Muscle layer of colon (tissue), 2 donors: ENCODE results near the gene RGL1.
"Not testable (repeated sequence)": the region's sequence is repeated elsewhere in the genome, so short reads cannot be mapped to it uniquely, and the experiment has no call there.

Experiments
- H3K27ac ChIP-seq: one replicate; pipeline ENCODE4 v1.7.0; 2013; ENCODE audit warnings: low read depth, mild to moderate bottlenecking, low read length, moderate library complexity
- H3K27me3 ChIP-seq, 2 donors: one replicate each; pipeline ENCODE4 v1.7.0; 2013; ENCODE audit warnings: low read length in 2 of 2, mild to moderate bottlenecking in 2 of 2; ENCODE audit not compliant: insufficient read depth in 2 of 2, control insufficient read depth in 1 of 2
- H3K36me3 ChIP-seq: one replicate; pipeline ENCODE4 v1.7.0; 2013; ENCODE audit warnings: mild to moderate bottlenecking, low read length; ENCODE audit not compliant: insufficient read depth
- H3K4me1 ChIP-seq: one replicate; pipeline ENCODE4 v1.7.0; 2013; ENCODE audit warnings: mild to moderate bottlenecking, low read length; ENCODE audit not compliant: insufficient read depth
- H3K4me3 ChIP-seq, 2 donors: one replicate each; pipeline ENCODE4 v1.7.0; 2013; ENCODE audit warnings: low read length in 2 of 2, low read depth in 1 of 2, mild to moderate bottlenecking in 1 of 2, moderate library complexity in 1 of 2
- H3K9ac ChIP-seq: one replicate; pipeline ENCODE4 v1.7.0; 2013; ENCODE audit warnings: low read length
- H3K9me3 ChIP-seq: one replicate; pipeline ENCODE4 v1.7.0; 2013; ENCODE audit warnings: mild to moderate bottlenecking, low read length
- donor health status: abdominal sarcoma.
- donor health status: Adenocarcinoma of cecum.

RGL1 gene

DNA sequence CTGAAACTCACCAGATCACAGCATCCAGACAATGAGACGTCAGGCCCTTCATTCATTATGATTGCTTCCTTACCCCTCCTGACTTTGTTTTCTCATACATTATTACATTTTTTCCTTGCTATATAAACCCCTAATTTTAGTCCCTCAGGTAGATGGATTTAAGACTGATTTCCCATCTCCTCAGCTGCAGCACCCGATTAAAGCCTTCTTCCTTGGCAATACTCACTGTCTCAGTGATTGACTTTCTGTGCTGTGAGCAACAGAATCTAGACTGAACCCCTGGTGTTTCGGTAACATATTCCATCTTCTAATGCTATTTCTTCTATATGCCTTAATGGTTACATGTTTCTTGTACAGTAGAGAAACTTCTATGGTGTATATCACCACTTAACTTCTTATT lies 30.0 kb upstream of the RGL1 start:
- Histone ChIP-seq H3K4me3 (no peak overlapping the region), H3K27ac (no peak overlapping the region), H3K9ac (no peak overlapping the region), H3K9me3 (no peaks in the 10 kb centered on the region), H3K27me3 (no peaks in the 10 kb centered on the region), H3K36me3 (no peaks in the 10 kb centered on the region), H3K4me1 (no peaks in the 10 kb centered on the region)

GRCh38 chr1:183776731-183777130 lies 28.2 kb upstream of the RGL1 start:
- Histone ChIP-seq H3K4me3 (no peak overlapping the region), H3K27ac (no peak overlapping the region), H3K9me3 (no peaks in the 10 kb centered on the region), H3K27me3 (no peaks in the 10 kb centered on the region), H3K36me3 (no peaks in the 10 kb centered on the region), H3K4me1 (no peaks in the 10 kb centered on the region), H3K9ac (no peak overlapping the region)

GRCh38 chr1:183777328-183777727 lies 27.6 kb upstream of the RGL1 start:
- Histone ChIP-seq H3K36me3 (no peaks in the 10 kb centered on the region), H3K4me1 (no peaks in the 10 kb centered on the region), H3K9me3 (no peaks in the 10 kb centered on the region), H3K9ac (no peak overlapping the region), H3K27me3 (no peaks in the 10 kb centered on the region), H3K27ac (no peak overlapping the region), H3K4me3 (no peak overlapping the region)

- no peak overlapping the region for H3K27ac ChIP-seq
- no peaks in the 10 kb centered on the region for H3K27me3 ChIP-seq
- no peaks in the 10 kb centered on the region for H3K9me3 ChIP-seq
- H3K9ac ChIP-seq: no peak overlapping the region
- no peaks in the 10 kb centered on the region for H3K4me1 ChIP-seq
- H3K36me3 ChIP-seq: no peaks in the 10 kb centered on the region
- H3K4me3 ChIP-seq: no peak overlapping the region
These were observed 26.9 kb upstream of the RGL1 start for GRCh38 chr1:183778045-183778444.

- Histone ChIP-seq H3K4me3 (no peak overlapping the region), H3K4me1 (peaks cover 2% of the 10 kb centered on the region), H3K9ac (no peak overlapping the region), H3K9me3 (no peaks in the 10 kb centered on the region), H3K27me3 (no peaks in the 10 kb centered on the region), H3K27ac (no peak overlapping the region), H3K36me3 (no peaks in the 10 kb centered on the region)
These were observed 26.1 kb upstream of the RGL1 start for GRCh38 chr1:183778568-183779433.

DNA sequence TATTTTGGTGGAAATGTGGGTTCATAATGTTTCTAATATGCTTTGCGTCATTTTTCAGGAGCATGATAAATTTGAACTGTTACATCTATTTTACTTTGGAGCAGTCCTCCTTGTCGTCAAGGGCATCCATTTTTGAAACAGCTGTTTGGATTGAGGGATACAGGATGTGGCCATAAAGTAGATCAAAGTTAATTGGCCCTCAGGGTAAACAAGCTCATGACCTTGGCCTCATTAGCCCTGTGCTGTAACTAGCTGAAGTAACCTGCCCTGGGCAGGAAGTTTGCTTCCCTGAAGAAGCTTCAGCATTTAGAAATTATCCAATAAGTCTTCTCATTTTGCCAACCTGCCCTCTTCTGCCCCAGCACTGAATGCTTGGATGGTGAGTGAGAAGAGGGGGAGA lies 24.8 kb upstream of the RGL1 start:
- H3K4me3 ChIP-seq: no peak overlapping the region
- H3K27me3 ChIP-seq: no peaks in the 10 kb centered on the region
- no peaks in the 10 kb centered on the region for H3K36me3 ChIP-seq
- H3K27ac ChIP-seq: no peak overlapping the region
- peaks cover 10% of the 10 kb centered on the region for H3K4me1 ChIP-seq
- no peaks in the 10 kb centered on the region for H3K9me3 ChIP-seq
- no peak overlapping the region for H3K9ac ChIP-seq

DNA sequence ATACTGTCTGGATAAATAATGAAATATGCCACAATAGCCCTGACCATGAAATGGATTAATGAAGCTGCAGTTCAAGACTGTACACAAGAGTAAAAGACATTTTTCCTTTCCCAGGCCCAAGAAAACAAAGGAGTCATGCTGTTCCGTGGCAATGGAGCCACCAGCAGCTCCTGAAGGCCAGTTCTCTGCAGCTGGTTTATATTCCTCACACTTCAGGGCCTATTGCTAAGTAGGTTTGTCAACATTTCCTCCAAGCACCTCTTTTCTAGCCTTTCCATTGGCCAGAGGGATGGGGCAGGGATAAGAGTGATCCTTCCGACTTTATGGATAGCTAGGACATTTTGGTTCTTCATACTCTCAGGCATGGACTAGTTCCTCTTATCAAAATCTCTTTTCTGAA lies 24.2 kb upstream of the RGL1 start:
- peaks cover 10% of the 10 kb centered on the region for H3K4me1 ChIP-seq
- H3K4me3 ChIP-seq: no peak overlapping the region
- H3K27me3 ChIP-seq: no peaks in the 10 kb centered on the region
- no peaks in the 10 kb centered on the region for H3K9me3 ChIP-seq
- no peak overlapping the region for H3K9ac ChIP-seq
- no peak overlapping the region for H3K27ac ChIP-seq
- H3K36me3 ChIP-seq: no peaks in the 10 kb centered on the region

- H3K9ac ChIP-seq: no peak overlapping the region
- H3K9me3 ChIP-seq: no peaks in the 10 kb centered on the region
- no peaks in the 10 kb centered on the region for H3K36me3 ChIP-seq
- no peak overlapping the region for H3K4me3 ChIP-seq
- H3K27ac ChIP-seq: no peak overlapping the region
- H3K27me3 ChIP-seq: no peaks in the 10 kb centered on the region
- H3K4me1 ChIP-seq: peaks cover 10% of the 10 kb centered on the region
These were observed 21.6 kb upstream of the RGL1 start for GRCh38 chr1:183783342-183783741.

DNA sequence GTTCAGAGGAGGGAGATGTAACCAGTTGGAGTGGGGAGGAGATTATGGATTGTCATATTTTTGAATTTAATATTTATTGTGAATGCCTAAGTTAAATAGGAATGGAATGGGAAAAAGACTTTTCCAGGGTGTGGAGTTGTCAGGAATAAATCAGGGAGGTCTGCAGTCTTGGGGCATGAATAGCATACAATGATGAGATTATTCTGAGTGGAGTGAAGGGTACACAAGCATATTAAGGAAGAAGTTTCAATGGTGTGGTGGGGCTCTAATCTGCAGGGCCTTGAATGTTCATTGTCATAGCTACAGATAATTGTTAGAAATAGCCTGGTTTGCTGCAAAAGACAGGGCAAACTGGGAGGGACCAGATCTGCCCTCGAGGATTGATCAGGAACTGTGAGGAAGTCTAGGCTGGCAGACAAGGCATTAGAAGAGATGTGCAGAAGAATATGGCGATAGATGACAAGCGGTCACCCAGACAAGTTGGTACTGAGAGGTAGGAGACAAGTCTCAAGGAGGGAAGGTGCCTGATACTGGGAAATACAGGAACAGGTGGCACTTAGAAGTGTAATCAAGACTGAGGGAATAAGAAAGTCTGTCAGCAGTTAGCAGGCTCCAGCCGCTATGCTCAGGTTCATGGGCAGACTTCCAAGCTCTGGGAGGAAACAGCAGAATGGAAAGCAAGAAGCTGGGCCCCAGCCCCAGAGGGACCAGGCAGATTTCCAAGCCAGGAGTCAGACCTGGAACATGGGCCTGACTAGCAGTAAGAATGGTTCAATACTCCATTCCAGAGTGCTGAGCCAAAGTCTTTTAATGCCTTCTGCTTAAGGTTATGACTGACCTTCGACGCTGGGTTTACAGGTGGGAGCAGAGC lies 20.9 kb upstream of the RGL1 start:
- H3K9me3 ChIP-seq: no peaks in the 10 kb centered on the region
- no peaks in the 10 kb centered on the region for H3K27me3 ChIP-seq
- no peak overlapping the region for H3K27ac ChIP-seq
- H3K4me1 ChIP-seq: peaks cover 10% of the 10 kb centered on the region
- no peak overlapping the region for H3K4me3 ChIP-seq
- H3K36me3 ChIP-seq: no peaks in the 10 kb centered on the region
- no peak overlapping the region for H3K9ac ChIP-seq

DNA sequence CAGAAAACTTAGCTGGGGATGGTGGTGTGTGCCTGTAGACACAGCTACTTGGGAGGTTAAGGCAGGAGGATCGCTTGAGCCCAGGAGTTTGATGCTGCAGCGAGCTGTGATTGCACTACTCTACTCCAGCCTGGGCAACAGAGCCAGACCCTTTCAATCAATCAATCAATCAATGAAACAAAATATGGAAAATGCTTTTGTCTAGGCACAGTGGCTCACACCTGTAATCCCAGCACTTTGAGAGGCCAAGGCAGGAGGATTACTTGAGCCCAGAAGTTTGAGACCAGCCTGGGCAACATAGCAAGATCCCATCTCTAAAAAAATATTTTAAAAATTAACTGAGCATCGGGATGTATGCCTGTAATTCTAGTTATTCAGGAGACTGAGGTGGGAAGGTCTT lies 19.0 kb upstream of the RGL1 start:
- H3K27me3 ChIP-seq, H3K27ac ChIP-seq, H3K9me3 ChIP-seq, H3K9ac ChIP-seq, H3K36me3 ChIP-seq, H3K4me3 ChIP-seq: not testable (repeated sequence)
- H3K4me1 ChIP-seq: peaks cover 16% of the 10 kb centered on the region

GRCh38 chr1:183787704-183788103 lies 17.2 kb upstream of the RGL1 start:
- Histone ChIP-seq H3K27me3 (no peaks in the 10 kb centered on the region), H3K9ac (no peak overlapping the region), H3K4me3 (no peak overlapping the region), H3K9me3 (no peaks in the 10 kb centered on the region), H3K27ac (no peak overlapping the region), H3K4me1 (peaks cover 16% of the 10 kb centered on the region), H3K36me3 (no peaks in the 10 kb centered on the region)
